ENCODE results near the gene SH3PXD2B.

DNA sequence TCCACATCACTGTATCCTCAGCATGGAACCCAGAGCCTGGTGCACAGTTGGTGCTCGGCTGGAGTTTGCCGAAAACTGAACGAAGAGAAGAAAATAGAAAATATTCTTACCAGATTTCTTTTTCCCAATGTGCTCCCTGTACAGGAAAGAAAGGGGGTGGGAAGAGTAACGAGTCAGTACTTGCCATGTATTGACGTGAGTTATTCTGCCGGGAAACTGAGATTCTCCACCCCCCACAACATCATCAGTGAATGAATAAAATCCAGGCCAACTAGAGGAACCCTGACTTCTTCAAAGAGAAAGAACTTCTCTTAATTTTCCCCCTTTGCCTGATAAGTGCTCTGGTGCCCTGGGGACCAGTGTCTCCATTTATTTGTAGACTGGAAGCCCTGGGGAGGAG lies 80.6 kb downstream of the SH3PXD2B start:
- TF ChIP-seq, protein P1, sequence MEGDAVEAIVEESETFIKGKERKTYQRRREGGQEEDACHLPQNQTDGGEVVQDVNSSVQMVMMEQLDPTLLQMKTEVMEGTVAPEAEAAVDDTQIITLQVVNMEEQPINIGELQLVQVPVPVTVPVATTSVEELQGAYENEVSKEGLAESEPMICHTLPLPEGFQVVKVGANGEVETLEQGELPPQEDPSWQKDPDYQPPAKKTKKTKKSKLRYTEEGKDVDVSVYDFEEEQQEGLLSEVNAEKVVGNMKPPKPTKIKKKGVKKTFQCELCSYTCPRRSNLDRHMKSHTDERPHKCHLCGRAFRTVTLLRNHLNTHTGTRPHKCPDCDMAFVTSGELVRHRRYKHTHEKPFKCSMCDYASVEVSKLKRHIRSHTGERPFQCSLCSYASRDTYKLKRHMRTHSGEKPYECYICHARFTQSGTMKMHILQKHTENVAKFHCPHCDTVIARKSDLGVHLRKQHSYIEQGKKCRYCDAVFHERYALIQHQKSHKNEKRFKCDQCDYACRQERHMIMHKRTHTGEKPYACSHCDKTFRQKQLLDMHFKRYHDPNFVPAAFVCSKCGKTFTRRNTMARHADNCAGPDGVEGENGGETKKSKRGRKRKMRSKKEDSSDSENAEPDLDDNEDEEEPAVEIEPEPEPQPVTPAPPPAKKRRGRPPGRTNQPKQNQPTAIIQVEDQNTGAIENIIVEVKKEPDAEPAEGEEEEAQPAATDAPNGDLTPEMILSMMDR (IDR thresholded peaks at IDR 0.05) = no peak
- TF ChIP-seq POLR2A (IDR thresholded peaks at IDR 0.05) = no peak
- TF ChIP-seq EP300 (IDR thresholded peaks at IDR 0.05) = no peak

Data from upper lobe of left lung (tissue), 4 donors.